ENCODE measurements around the gene SORBS1. TPM values are rescaled to one million over a fixed set of nuclear protein-coding genes. Genes with fewer than 3 reads are reported as not detected.

SORBS1 gene
- total RNA-seq, 2 donors from 2014 or later, result 1.4 to 1.6 TPM

GRCh38 chr10:95330966-95331453, 230.2 kb downstream of the SORBS1 start:
- Mint-ChIP-seq H3K27ac (no peak overlapping the region), H3K27me3 (peaks cover 0 to 5% of the 10 kb centered on the region in 2 donors), H3K4me3 (no peak overlapping the region), H3K9me3 (no peaks in the 10 kb centered on the region), H3K36me3 (no peaks in the 10 kb centered on the region), H3K4me1 (ENCODE audit: low read depth in 2 of 2) (no peaks in the 10 kb centered on the region)
- no peak for ATAC-seq
- no peak for DNase-seq (ENCODE audit: low spot score)

- DNase-seq (ENCODE audit: low spot score), result no peak
- no peaks in the 10 kb centered on the region for H3K4me1 Mint-ChIP-seq (ENCODE audit: low read depth in 2 of 2)
- H3K4me3 Mint-ChIP-seq, result no peak overlapping the region
- no peaks in the 10 kb centered on the region for H3K9me3 Mint-ChIP-seq
- peak in 1 of 2 donors; percentile 25 for ATAC-seq
- H3K27ac Mint-ChIP-seq, result no peak overlapping the region
- H3K27me3 Mint-ChIP-seq, result peaks cover 0 to 7% of the 10 kb centered on the region in 2 donors
- no peaks in the 10 kb centered on the region for H3K36me3 Mint-ChIP-seq
Observed at GRCh38 chr10:95329296-95329695, 231.9 kb downstream of the SORBS1 start.

DNA sequence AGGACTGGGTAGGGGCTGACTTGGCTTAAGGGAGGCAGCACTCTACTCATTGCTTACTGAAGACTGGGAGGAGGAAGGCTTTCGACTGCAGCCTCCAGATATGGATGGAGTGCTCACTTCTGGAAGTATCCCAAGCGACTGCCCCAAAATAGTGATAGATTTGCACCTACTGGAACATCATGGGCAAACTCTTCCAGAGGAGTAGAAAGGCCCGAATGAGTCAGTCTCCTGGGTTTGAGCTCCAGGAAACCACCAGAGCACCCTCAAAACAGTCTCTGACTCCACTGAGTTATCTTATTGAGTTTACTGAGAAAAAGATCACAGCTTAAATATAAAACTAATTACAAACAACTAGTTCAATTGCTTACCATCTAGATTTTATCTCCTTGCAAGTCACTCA, 233.2 kb downstream of the SORBS1 start:
- H3K27ac Mint-ChIP-seq, result no peak overlapping the region
- ATAC-seq, result no peak

DNA sequence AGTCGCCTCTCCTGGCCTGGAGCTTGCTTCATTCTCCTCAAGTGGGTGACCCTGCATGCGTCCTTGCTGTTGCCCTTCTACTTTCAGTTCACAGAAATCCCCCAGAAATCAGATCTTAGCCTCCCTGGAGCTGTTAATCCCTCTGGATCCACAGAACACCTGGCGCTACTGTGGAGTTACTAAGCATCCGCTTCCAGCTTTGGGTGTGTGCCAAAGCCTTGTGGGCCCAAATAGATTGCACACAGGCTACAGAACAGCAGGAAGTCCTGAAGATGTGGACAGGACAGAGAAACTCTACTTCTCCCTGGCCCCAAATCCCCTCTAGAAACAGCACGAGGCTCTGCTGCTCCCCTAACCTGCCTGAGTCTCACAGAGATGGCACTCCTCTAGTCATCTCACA, 233.8 kb downstream of the SORBS1 start:
- Mint-ChIP-seq H3K4me1 (ENCODE audit: low read depth in 2 of 2) (no peaks in the 10 kb centered on the region), H3K36me3 (no peaks in the 10 kb centered on the region), H3K9me3 (no peaks in the 10 kb centered on the region), H3K27ac (no peak overlapping the region), H3K4me3 (no peak overlapping the region), H3K27me3 (peaks cover 0 to 7% of the 10 kb centered on the region in 2 donors)
- DNase-seq (ENCODE audit: low spot score) (no peak), ATAC-seq (no peak)

More for the DNA sequence above, 233.2 kb downstream of the SORBS1 start:
- H3K9me3 Mint-ChIP-seq, result no peaks in the 10 kb centered on the region
- H3K4me1 Mint-ChIP-seq (ENCODE audit: low read depth in 2 of 2), result no peaks in the 10 kb centered on the region
- DNase-seq (ENCODE audit: low spot score), result no peak
- peaks cover 0 to 7% of the 10 kb centered on the region in 2 donors for H3K27me3 Mint-ChIP-seq
- H3K36me3 Mint-ChIP-seq, result no peaks in the 10 kb centered on the region
- no peak overlapping the region for H3K4me3 Mint-ChIP-seq

DNA sequence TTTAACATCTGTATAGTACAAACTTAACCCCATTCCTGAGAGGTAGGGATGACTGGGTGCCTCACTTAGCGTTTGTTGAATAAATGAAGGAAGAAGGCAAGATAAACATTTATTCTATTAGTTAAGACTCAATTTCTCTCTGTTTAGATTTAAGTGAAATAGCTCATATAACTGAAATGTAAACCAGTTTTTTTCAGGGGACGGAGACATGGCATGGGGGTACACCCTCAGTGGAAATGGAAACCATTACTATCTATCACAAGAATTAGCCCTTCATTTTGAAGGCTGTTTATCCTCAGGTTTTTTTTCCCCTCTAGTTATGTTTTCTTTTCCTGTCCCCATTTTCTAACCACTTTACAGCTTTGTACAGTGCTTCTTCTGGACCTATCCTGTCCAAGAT, 234.8 kb downstream of the SORBS1 start:
- H3K36me3 Mint-ChIP-seq, result no peaks in the 10 kb centered on the region
- peaks cover 0 to 7% of the 10 kb centered on the region in 2 donors for H3K27me3 Mint-ChIP-seq
- no peak overlapping the region for H3K27ac Mint-ChIP-seq
- no peaks in the 10 kb centered on the region for H3K9me3 Mint-ChIP-seq
- DNase-seq (ENCODE audit: low spot score) (no peak), ATAC-seq (no peak)
- no peaks in the 10 kb centered on the region for H3K4me1 Mint-ChIP-seq (ENCODE audit: low read depth in 2 of 2)
- no peak overlapping the region for H3K4me3 Mint-ChIP-seq

DNA sequence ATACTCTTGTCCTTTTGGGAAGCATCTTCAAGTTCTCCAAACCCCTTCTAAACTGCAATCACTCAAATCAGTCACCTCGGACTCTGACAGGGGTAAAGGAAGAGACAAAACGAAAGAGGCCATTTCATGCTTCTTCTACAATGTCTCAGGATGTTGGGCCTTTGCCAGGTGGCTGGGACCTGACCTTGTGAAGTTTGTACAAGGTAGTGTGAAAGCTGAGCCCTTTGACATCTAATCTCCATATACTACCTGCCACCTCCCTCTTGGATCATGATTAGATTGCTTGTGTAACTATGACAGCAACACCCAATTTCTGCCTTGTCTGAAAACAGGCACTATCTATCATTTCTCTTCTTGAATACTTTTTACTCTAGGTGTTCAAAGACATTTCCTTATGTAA, 235.3 kb downstream of the SORBS1 start:
- no peaks in the 10 kb centered on the region for H3K36me3 Mint-ChIP-seq
- no peaks in the 10 kb centered on the region for H3K4me1 Mint-ChIP-seq (ENCODE audit: low read depth in 2 of 2)
- H3K9me3 Mint-ChIP-seq, result no peaks in the 10 kb centered on the region
- DNase-seq (ENCODE audit: low spot score) (no peak), ATAC-seq (no peak)
- H3K27me3 Mint-ChIP-seq, result peaks cover 4 to 7% of the 10 kb centered on the region in 2 donors
- no peak overlapping the region for H3K4me3 Mint-ChIP-seq
- H3K27ac Mint-ChIP-seq, result no peak overlapping the region

DNA sequence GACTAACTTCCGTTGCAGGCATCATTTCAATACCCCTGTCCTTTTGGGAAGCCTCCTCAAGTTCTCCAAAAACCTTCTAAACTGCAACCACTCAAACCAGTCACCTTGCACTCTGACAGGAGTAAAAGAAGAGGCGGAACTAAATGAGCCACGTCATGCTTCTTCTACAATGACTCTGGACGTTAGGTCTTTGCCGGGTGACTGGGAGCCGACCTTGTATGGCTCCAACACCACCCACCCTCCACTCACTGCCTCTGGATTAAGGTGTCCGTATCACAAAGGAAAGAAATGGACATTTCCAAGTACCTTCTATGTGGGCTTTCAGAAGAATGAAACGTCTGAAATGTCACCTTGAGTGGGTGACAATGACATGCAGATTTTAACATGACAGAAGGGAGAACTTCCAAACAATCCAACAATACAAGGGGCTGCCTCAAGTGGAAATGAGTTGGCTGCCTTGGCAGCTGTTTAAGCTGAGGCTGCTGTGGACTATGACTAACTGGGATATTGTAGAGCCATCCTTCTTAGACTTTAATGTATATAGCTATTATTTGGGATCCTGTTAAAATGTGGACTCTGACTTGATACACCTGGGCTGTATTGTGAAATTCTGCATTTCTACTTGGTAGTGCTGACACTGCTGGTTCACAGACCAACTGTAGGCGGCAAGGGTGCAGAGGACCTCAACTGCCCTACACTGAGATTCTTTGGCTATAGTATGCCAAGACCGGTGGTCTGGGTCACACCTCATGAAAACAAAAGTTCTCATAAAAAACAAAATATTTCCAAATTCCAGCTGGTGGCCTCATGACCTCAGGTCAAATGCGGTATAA, 236.5 kb downstream of the SORBS1 start:
- no peak overlapping the region for H3K27ac Mint-ChIP-seq
- no peak for ATAC-seq
- peaks cover 5 to 7% of the 10 kb centered on the region in 2 donors for H3K27me3 Mint-ChIP-seq

DNA sequence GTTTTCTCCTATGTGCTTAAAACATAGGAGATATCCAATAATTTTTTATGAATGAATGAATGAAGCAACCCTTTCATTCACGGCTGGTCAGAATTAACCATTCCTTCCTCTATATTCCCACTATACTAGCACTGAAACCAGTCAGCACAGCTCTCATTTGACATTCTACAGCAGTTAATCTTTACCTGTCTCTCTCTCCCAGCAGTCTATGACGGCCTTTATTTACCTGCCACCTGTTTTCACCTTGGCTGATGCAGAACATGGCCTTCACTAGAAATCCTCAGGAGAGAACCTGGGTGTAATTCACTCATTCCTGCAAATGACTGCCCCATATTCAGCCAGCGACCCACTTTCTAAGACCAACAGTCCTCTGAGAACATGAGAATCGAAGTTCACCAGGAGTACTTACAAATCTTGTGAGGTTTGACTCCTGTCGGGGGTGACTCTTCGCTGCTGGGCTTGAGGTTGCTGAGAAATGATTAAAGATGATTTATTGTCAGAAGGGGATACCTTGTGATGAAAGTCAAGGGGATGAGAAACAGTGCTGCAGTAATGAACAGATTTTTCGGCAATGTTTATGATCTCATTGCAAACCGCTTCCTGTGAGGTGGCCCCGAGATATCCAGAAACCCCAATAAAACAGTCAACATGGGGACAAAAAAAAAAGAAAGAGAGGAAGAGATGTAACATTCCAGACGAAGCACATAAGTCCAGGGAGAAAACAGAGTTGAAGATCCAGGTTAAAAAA, 239.4 kb downstream of the SORBS1 start:
- Mint-ChIP-seq H3K4me1 (ENCODE audit: low read depth in 2 of 2) (no peaks in the 10 kb centered on the region), H3K27me3 (peaks cover 4 to 7% of the 10 kb centered on the region in 2 donors), H3K9me3 (no peaks in the 10 kb centered on the region), H3K27ac (no peak overlapping the region), H3K4me3 (no peak overlapping the region), H3K36me3 (no peaks in the 10 kb centered on the region)
- DNase-seq (ENCODE audit: low spot score) (no peak), ATAC-seq (no peak)

More for the DNA sequence above, 236.5 kb downstream of the SORBS1 start:
- no peaks in the 10 kb centered on the region for H3K36me3 Mint-ChIP-seq
- no peak overlapping the region for H3K4me3 Mint-ChIP-seq
- no peaks in the 10 kb centered on the region for H3K4me1 Mint-ChIP-seq (ENCODE audit: low read depth in 2 of 2)
- DNase-seq (ENCODE audit: low spot score), result no peak
- no peaks in the 10 kb centered on the region for H3K9me3 Mint-ChIP-seq

DNA sequence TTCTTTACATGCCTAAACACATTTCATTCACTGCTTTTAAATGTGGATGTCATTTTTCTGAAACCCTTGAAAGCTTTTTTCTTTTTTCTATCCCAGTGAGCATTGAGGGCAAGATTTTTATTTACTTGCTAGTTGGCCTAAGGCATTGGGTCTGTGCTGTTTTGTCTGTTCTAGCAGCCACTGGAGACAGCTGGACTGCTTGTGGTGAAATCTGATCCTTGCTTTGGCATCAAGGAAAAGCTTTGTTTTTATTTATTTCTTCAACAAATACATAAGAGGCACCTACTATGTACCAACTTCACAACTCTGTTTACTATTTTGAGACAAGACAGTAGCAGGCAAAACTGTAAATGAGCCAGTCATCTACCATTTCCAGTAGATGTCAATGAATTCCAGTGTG, 241.9 kb downstream of the SORBS1 start:
- no peak for ATAC-seq
- H3K4me3 Mint-ChIP-seq, result no peak overlapping the region
- H3K36me3 Mint-ChIP-seq, result no peaks in the 10 kb centered on the region
- H3K27me3 Mint-ChIP-seq, result peaks cover 0 to 7% of the 10 kb centered on the region in 2 donors
- H3K4me1 Mint-ChIP-seq (ENCODE audit: low read depth in 2 of 2), result no peaks in the 10 kb centered on the region
- no peak overlapping the region for H3K27ac Mint-ChIP-seq
- no peaks in the 10 kb centered on the region for H3K9me3 Mint-ChIP-seq
- no peak for DNase-seq (ENCODE audit: low spot score)

GRCh38 chr10:95315509-95315908, 245.7 kb downstream of the SORBS1 start:
- Mint-ChIP-seq H3K27ac (no peak overlapping the region), H3K9me3 (no peaks in the 10 kb centered on the region), H3K36me3 (no peaks in the 10 kb centered on the region), H3K27me3 (peaks cover 0 to 4% of the 10 kb centered on the region in 2 donors), H3K4me1 (ENCODE audit: low read depth in 2 of 2) (peaks cover 0 to under 1% of the 10 kb centered on the region in 2 donors), H3K4me3 (no peak overlapping the region)
- no peak for ATAC-seq
- no peak for DNase-seq (ENCODE audit: low spot score)

GRCh38 chr10:95314192-95314918, 246.8 kb downstream of the SORBS1 start:
- H3K4me1 Mint-ChIP-seq (ENCODE audit: low read depth in 2 of 2), result peaks cover 8 to 9% of the 10 kb centered on the region in 2 donors
- H3K36me3 Mint-ChIP-seq, result no peaks in the 10 kb centered on the region
- no peak overlapping the region for H3K4me3 Mint-ChIP-seq
- H3K27me3 Mint-ChIP-seq, result peaks cover 0 to 8% of the 10 kb centered on the region in 2 donors
- no peak overlapping the region for H3K27ac Mint-ChIP-seq
- H3K9me3 Mint-ChIP-seq, result no peaks in the 10 kb centered on the region
- ATAC-seq (peak in 1 of 2 donors; percentile 52), DNase-seq (ENCODE audit: low spot score) (no peak)

- H3K27me3 Mint-ChIP-seq, result peaks cover 0 to 8% of the 10 kb centered on the region in 2 donors
- H3K4me1 Mint-ChIP-seq (ENCODE audit: low read depth in 2 of 2), result peaks cover 13 to 16% of the 10 kb centered on the region in 2 donors
- no peaks in the 10 kb centered on the region for H3K9me3 Mint-ChIP-seq
- H3K4me3 Mint-ChIP-seq, result no peak overlapping the region
- ATAC-seq (no peak), DNase-seq (ENCODE audit: low spot score) (no peak)
- H3K36me3 Mint-ChIP-seq, result no peaks in the 10 kb centered on the region
- H3K27ac Mint-ChIP-seq, result no peak overlapping the region
Observed at GRCh38 chr10:95312986-95313495, 248.1 kb downstream of the SORBS1 start.

DNA sequence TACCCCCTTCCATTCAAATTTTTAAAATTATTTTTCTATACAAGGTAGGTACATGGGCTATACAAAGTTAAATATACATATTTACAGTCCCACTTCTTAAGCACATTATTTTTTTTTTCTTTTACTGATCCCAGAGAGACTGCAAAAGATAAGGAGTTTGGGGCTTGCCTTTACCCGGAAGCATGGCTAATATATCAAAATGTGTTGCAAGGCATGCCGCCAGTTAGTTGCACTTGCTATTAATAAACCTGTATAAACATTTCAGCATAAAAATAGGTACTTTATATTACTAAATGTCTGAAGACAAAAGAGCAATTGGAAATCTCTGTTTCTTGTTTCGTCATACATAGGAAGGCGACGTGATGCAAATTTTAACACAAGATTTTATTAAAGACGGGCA, 248.9 kb downstream of the SORBS1 start:
- Mint-ChIP-seq H3K9me3 (no peaks in the 10 kb centered on the region), H3K4me1 (ENCODE audit: low read depth in 2 of 2) (peaks cover 13 to 16% of the 10 kb centered on the region in 2 donors), H3K36me3 (no peaks in the 10 kb centered on the region), H3K27ac (no peak overlapping the region), H3K27me3 (peaks cover 0 to 8% of the 10 kb centered on the region in 2 donors), H3K4me3 (no peak overlapping the region)
- DNase-seq (ENCODE audit: low spot score) (no peak), ATAC-seq (no peak)
